ENCODE results near the gene HYAL2.

Gene HYAL2

GRCh38 chr3:50330330-50330729 is 7.8 kb upstream of the HYAL2 start:
- DNase-seq (ENCODE audit: low read depth in 2 of 2): no peak

- DNase-seq (ENCODE audit: low read depth in 2 of 2): peak; percentile 81 to 88
Measured at GRCh38 chr3:50327943-50328691, 5.6 kb upstream of the HYAL2 start, which contains the start of gene TUSC2. TSS of gene TUSC2 (minus strand) at chr3:50328223. CDS start at chr3:50328099, 124 bp downstream.

GRCh38 chr3:50327129-50327528 is 4.6 kb upstream of the HYAL2 start:
- DNase-seq (ENCODE audit: low read depth in 2 of 2): no peak

GRCh38 chr3:50326182-50326541 is 3.6 kb upstream of the HYAL2 start:
- DNase-seq (ENCODE audit: low read depth in 2 of 2): no peak

- no peak for DNase-seq (ENCODE audit: low read depth in 2 of 2)
Measured at GRCh38 chr3:50325497-50326181, 3.1 kb upstream of the HYAL2 start.

- DNase-seq (ENCODE audit: low read depth in 2 of 2): no peak
Measured at GRCh38 chr3:50325113-50325480, 2.6 kb upstream of the HYAL2 start.

GRCh38 chr3:50324351-50325112 is 2.0 kb upstream of the HYAL2 start:
- no peak for DNase-seq (ENCODE audit: low read depth in 2 of 2)

- no peak for DNase-seq (ENCODE audit: low read depth in 2 of 2)
Measured at GRCh38 chr3:50323614-50324199, 1.2 kb upstream of the HYAL2 start.

GRCh38 chr3:50323092-50323600 is 601 bp upstream of the HYAL2 start:
- no peak for DNase-seq (ENCODE audit: low read depth in 2 of 2)

GRCh38 chr3:50322115-50322385 is 495 bp downstream of the HYAL2 start:
- DNase-seq (ENCODE audit: low read depth in 2 of 2): no peak

- DNase-seq (ENCODE audit: low read depth in 2 of 2): peak; percentile 63 to 68
Measured at GRCh38 chr3:50321336-50322114, 1.0 kb downstream of the HYAL2 start.

GRCh38 chr3:50320853-50321335 is 1.7 kb downstream of the HYAL2 start:
- DNase-seq (ENCODE audit: low read depth in 2 of 2): peak in 1 of 2 donors; percentile 61

- no peak for DNase-seq (ENCODE audit: low read depth in 2 of 2)
Measured at GRCh38 chr3:50319894-50320625, 2.5 kb downstream of the HYAL2 start.

GRCh38 chr3:50319181-50319893 is 3.2 kb downstream of the HYAL2 start:
- no peak for DNase-seq (ENCODE audit: low read depth in 2 of 2)

GRCh38 chr3:50318615-50319014 is 3.9 kb downstream of the HYAL2 start:
- no peak for DNase-seq (ENCODE audit: low read depth in 2 of 2)

- DNase-seq (ENCODE audit: low read depth in 2 of 2): no peak
Measured at GRCh38 chr3:50318163-50318562, 4.4 kb downstream of the HYAL2 start.

- DNase-seq (ENCODE audit: low read depth in 2 of 2): no peak
Measured at GRCh38 chr3:50317300-50317699, 5.2 kb downstream of the HYAL2 start.

GRCh38 chr3:50316657-50317242 is 5.8 kb downstream of the HYAL2 start:
- DNase-seq (ENCODE audit: low read depth in 2 of 2): peak; percentile 50 to 63

- no peak for DNase-seq (ENCODE audit: low read depth in 2 of 2)
Measured at GRCh38 chr3:50314816-50315215, 7.7 kb downstream of the HYAL2 start.

GRCh38 chr3:50314342-50314741 is 8.2 kb downstream of the HYAL2 start:
- DNase-seq (ENCODE audit: low read depth in 2 of 2): no peak
